Measurements from ENCODE around the gene GALNT15. TPM values are rescaled to one million over a fixed set of nuclear protein-coding genes. Genes with fewer than 3 reads are reported as not detected.

GALNT15 gene
- total RNA-seq, 4 donors from 2014 or later = 18.6 to 196 (median 89.0) TPM

DNA sequence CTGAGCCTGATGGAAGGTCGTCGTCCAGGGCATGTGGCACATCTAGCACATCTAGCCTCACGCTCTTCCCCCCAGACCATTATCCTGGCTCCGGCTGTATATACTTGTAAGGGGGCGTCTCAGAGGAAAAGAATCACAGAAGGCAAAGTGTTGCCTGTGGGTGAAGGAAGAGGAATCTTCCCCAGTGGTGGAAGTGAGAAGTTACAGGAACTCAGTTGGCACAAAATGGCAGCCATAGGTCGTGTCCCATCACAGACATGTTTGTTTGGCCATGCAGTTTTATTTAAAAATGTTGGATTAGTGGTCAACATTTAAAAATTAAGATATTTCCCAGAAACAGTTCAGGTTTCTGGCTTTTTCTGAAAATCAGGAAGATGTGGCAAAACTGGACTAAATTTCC lies 13.6 kb downstream of the GALNT15 start:
- Histone ChIP-seq H3K27me3 (no peaks in the 10 kb centered on the region), H3K9me3 (no peaks in the 10 kb centered on the region), H3K4me3 (no peak overlapping the region), H3K27ac (no peak overlapping the region), H3K36me3 (no peaks in the 10 kb centered on the region), H3K4me1 (no peaks in the 10 kb centered on the region)
- DNase-seq = no peak
- TF ChIP-seq, protein P1, sequence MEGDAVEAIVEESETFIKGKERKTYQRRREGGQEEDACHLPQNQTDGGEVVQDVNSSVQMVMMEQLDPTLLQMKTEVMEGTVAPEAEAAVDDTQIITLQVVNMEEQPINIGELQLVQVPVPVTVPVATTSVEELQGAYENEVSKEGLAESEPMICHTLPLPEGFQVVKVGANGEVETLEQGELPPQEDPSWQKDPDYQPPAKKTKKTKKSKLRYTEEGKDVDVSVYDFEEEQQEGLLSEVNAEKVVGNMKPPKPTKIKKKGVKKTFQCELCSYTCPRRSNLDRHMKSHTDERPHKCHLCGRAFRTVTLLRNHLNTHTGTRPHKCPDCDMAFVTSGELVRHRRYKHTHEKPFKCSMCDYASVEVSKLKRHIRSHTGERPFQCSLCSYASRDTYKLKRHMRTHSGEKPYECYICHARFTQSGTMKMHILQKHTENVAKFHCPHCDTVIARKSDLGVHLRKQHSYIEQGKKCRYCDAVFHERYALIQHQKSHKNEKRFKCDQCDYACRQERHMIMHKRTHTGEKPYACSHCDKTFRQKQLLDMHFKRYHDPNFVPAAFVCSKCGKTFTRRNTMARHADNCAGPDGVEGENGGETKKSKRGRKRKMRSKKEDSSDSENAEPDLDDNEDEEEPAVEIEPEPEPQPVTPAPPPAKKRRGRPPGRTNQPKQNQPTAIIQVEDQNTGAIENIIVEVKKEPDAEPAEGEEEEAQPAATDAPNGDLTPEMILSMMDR (IDR thresholded peaks at IDR 0.05) = no peak
- no peak for TF ChIP-seq POLR2A (IDR thresholded peaks at IDR 0.05)

DNA sequence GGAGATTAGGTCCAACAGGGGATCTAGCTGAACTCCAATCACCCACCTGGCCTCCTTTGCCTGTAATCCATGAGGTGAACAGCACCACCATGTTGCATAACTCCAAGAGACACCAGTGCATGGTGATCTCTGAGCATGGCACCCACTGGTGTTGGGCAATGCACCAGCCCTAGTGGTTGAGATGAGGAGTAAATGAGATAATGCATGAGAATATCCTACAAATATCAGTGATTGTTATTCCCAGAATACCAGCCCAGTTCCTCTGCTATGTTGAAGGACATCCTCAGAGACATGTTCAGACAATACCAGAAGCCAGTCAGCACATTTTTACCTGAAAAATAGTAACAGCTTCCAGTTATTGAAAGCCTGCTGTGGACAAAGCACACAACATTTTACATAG lies 14.7 kb downstream of the GALNT15 start:
- no peaks in the 10 kb centered on the region for H3K36me3 ChIP-seq
- no peak overlapping the region for H3K4me3 ChIP-seq
- no peak for TF ChIP-seq POLR2A (IDR thresholded peaks at IDR 0.05)
- TF ChIP-seq, protein P1 (IDR thresholded peaks at IDR 0.05) = no peak
- no peaks in the 10 kb centered on the region for H3K9me3 ChIP-seq
- H3K4me1 ChIP-seq = no peaks in the 10 kb centered on the region
- no peak for DNase-seq
- H3K27me3 ChIP-seq = no peaks in the 10 kb centered on the region
- no peak overlapping the region for H3K27ac ChIP-seq

DNA sequence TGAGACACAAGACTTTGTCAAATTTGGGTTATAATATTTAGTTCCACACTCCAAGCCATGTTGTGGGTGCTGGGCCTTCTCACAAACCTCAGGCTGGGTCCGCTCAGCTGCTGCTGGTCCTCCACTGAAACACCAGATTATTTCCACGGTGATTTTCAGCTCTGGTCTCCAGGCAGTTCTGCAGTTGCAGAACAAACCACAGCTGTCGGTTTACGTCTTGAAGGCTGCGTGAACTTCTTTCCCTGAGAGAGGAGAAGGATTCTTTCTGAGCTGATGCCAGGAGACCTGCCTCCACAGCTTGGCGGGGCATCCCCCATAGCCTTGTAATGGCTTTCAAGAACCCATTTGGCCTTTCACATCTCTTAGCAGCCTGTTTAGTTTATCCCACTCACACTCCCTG lies 16.2 kb downstream of the GALNT15 start:
- TF ChIP-seq, protein P1 (IDR thresholded peaks at IDR 0.05) = no peak
- TF ChIP-seq POLR2A (IDR thresholded peaks at IDR 0.05) = no peak
- no peaks in the 10 kb centered on the region for H3K9me3 ChIP-seq
- H3K27me3 ChIP-seq = no peaks in the 10 kb centered on the region
- no peak overlapping the region for H3K27ac ChIP-seq
- no peak for DNase-seq
- H3K4me3 ChIP-seq = no peak overlapping the region
- no peaks in the 10 kb centered on the region for H3K36me3 ChIP-seq
- no peaks in the 10 kb centered on the region for H3K4me1 ChIP-seq

DNA sequence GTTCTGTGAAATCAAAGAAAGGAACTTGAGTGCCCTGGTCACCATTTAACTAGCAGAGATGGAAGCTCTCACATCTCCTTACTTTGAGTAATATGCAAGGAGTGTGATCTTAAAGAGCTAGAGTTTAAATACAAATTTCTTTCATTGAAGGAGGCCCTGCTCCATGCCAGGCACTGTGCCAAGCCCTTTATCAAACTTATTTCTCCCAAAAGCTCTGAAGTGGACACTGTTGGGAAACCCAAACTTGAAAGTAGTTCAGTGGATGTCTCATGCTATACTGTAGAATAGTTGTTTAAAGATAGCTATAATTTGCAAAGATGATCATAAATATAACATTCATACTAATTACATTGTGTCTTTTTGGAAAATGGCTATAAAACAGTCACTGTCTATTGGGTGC lies 17.1 kb downstream of the GALNT15 start:
- TF ChIP-seq POLR2A (IDR thresholded peaks at IDR 0.05) = no peak
- TF ChIP-seq, protein P1 (IDR thresholded peaks at IDR 0.05) = no peak
- no peak overlapping the region for H3K4me3 ChIP-seq
- no peaks in the 10 kb centered on the region for H3K27me3 ChIP-seq
- H3K4me1 ChIP-seq = no peaks in the 10 kb centered on the region
- no peaks in the 10 kb centered on the region for H3K9me3 ChIP-seq
- no peak for DNase-seq
- H3K36me3 ChIP-seq = no peaks in the 10 kb centered on the region
- no peak overlapping the region for H3K27ac ChIP-seq

DNA sequence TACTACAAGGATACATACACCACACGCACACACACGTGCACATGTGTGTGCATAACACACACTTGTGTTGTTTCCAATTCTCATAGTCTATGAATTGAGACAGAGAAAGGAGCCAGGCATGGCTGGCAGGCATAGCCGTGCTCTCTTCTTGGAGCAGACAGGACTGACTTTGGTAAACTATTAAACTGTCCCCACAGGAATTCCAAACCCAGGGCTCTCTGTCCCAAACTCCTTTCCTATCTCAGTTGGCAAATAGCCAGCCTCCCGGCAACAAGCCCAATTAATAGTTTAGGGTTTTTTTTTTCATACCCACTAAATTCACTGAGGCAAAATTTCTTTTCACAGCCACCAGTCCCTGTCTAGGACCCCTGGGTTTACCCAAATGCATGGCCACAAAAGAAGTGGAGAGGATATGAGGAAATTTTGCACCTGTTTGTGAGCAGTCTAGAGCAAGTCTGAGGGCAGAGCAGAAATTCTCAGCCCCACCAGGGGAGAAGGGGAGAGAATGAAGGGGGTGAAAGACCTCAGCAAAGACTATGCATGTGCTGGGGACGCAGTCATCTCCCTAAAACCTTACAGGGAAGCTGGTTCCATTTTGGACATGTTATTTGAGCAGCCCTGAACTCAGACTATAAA lies 17.8 kb downstream of the GALNT15 start:
- Histone ChIP-seq H3K4me1 (no peaks in the 10 kb centered on the region), H3K27me3 (no peaks in the 10 kb centered on the region), H3K36me3 (no peaks in the 10 kb centered on the region), H3K4me3 (no peak overlapping the region), H3K27ac (no peak overlapping the region), H3K9me3 (no peaks in the 10 kb centered on the region)
- DNase-seq = no peak
- TF ChIP-seq POLR2A (IDR thresholded peaks at IDR 0.05) = no peak
- TF ChIP-seq, protein P1 (IDR thresholded peaks at IDR 0.05) = no peak

DNA sequence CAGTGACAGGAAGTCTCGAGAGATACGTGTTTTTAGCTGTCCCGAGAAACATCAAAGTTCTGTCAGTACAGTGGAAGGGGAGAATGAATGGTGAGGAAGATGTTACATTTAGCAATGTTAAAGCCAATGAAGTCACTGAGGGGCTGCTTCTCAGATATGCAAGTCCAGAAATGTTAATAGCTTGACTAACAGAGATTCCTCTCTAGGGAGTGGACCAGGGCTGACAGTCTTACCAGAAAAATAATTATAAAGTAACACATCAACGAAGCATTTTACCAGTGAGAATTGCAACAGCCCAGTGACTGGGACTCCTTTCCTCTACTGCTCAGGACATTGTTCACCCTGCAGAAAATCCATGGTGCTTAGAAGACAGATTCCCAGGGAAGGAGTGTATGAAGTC lies 23.9 kb downstream of the GALNT15 start:
- TF ChIP-seq, protein P1 (IDR thresholded peaks at IDR 0.05) = no peak
- no peak for TF ChIP-seq POLR2A (IDR thresholded peaks at IDR 0.05)
- DNase-seq = no peak
- Histone ChIP-seq H3K4me3 (no peak overlapping the region), H3K36me3 (no peaks in the 10 kb centered on the region), H3K9me3 (no peaks in the 10 kb centered on the region), H3K4me1 (no peaks in the 10 kb centered on the region), H3K27me3 (no peaks in the 10 kb centered on the region), H3K27ac (no peak overlapping the region)

All from Peyer's patch (tissue), 4 donors.